Subcutaneous abdominal adipose tissue (tissue), 5 donors: ENCODE results near the gene ARL6.
"Not testable (repeated sequence)": the region's sequence is repeated elsewhere in the genome, so short reads cannot be mapped to it uniquely, and the experiment has no call there.

Experiments
- H3K27ac ChIP-seq: one replicate; pipeline ENCODE4 v1.7.0; 2013; ENCODE audit warnings: low read depth, mild to moderate bottlenecking, inconsistent platforms, low read length, moderate library complexity
- H3K27me3 ChIP-seq, 5 donors: one replicate each; pipeline ENCODE4 v1.7.0; 2013; ENCODE audit warnings: low read length in 5 of 5, inconsistent platforms in 1 of 5; ENCODE audit not compliant: control insufficient read depth in 5 of 5, insufficient read depth in 4 of 5
- H3K36me3 ChIP-seq, 5 donors: one replicate each; pipeline ENCODE4 v1.7.0; 2013; ENCODE audit warnings: low read length in 5 of 5; ENCODE audit not compliant: control insufficient read depth in 5 of 5, insufficient read depth in 5 of 5
- H3K4me1 ChIP-seq, 5 donors: one replicate each; pipeline ENCODE4 v1.7.0; 2013; ENCODE audit warnings: low read length in 5 of 5, mild to moderate bottlenecking in 3 of 5, moderate library complexity in 1 of 5; ENCODE audit not compliant: control insufficient read depth in 5 of 5, insufficient read depth in 5 of 5
- H3K4me3 ChIP-seq, 5 donors: one replicate each; pipeline ENCODE4 v1.7.0; 2013; ENCODE audit warnings: low read length in 5 of 5, low read depth in 1 of 5
- H3K9ac ChIP-seq, 5 donors: one replicate each; pipeline ENCODE4 v1.7.0; 2013; ENCODE audit warnings: low read length in 5 of 5, mild to moderate bottlenecking in 4 of 5, moderate library complexity in 3 of 5
- H3K9me3 ChIP-seq, 5 donors: one replicate each; pipeline ENCODE4 v1.7.0; 2013; ENCODE audit warnings: low read length in 5 of 5; ENCODE audit not compliant: control insufficient read depth in 5 of 5
- donor health status: healthy.
- donor health status: healthy.
- donor health status: healthy.
- donor health status: healthy.
- donor health status: healthy.

ARL6 gene

DNA sequence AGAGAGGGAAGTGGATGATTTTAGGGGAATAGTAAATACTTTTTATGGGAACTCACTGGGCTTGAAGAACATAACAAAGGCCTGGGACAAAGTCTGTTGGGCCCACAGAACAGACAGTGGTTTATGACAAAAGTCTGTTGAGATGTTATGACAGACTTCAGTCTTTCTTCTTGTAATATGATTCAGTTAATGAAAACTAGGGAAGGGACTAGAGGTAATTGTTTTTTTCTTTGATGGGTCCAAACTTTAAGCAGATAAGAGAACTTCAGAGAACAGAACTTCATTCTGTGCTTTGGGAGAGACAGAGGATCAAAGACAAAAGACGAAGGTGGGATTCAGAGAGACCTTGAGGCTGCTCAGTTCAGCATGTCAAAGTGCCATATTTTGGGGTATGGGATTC is 66.6 kb downstream of the ARL6 start:
- H3K27ac ChIP-seq = no peak overlapping the region
- H3K4me3 ChIP-seq = no peak overlapping the region
- H3K9ac ChIP-seq = no peak overlapping the region
- H3K27me3 ChIP-seq = no peaks in the 10 kb centered on the region
- H3K9me3 ChIP-seq = no peaks in the 10 kb centered on the region
- no peaks in the 10 kb centered on the region for H3K36me3 ChIP-seq
- H3K4me1 ChIP-seq = peaks cover 0 to 20% (median 12%) of the 10 kb centered on the region in 5 donors

GRCh38 chr3:97833184-97833583 is 68.6 kb downstream of the ARL6 start:
- peaks cover 0 to 13% (median 8%) of the 10 kb centered on the region in 5 donors for H3K4me1 ChIP-seq
- H3K27ac ChIP-seq, H3K27me3 ChIP-seq, H3K9me3 ChIP-seq, H3K4me3 ChIP-seq, H3K36me3 ChIP-seq, H3K9ac ChIP-seq: not testable (repeated sequence)

- H3K4me1 ChIP-seq = peaks cover 0 to 16% (median 8%) of the 10 kb centered on the region in 5 donors
- H3K27ac ChIP-seq = no peak overlapping the region
- no peak overlapping the region for H3K9ac ChIP-seq
- no peaks in the 10 kb centered on the region for H3K9me3 ChIP-seq
- no peaks in the 10 kb centered on the region for H3K27me3 ChIP-seq
- H3K36me3 ChIP-seq = no peaks in the 10 kb centered on the region
- no peak overlapping the region for H3K4me3 ChIP-seq
These were observed 71.2 kb downstream of the ARL6 start for GRCh38 chr3:97835761-97836160.

DNA sequence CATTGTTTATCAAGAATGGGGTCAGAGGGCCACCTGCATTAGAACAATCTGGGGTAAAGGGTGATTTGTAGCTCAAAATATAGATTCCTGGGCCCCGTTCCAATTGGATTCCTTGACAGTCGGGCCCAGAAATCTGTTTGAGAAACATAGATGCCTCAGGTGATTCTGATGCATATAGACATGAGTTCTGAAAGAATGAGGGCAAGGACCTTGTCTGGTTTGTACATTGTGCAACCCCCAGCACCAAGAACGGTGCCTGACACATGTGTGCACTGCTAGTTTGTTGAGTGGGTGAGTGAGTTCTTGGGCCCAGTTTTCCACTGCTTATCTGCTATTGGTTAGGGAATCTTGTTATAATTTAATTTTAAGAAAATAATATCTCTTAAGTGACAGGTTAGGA is 73.8 kb downstream of the ARL6 start:
- Histone ChIP-seq H3K9ac (no peak overlapping the region), H3K27me3 (no peaks in the 10 kb centered on the region), H3K27ac (no peak overlapping the region), H3K4me3 (no peak overlapping the region), H3K36me3 (peaks cover 0 to 2% (median 0%) of the 10 kb centered on the region in 5 donors), H3K4me1 (peaks cover 0 to 22% (median 13%) of the 10 kb centered on the region in 5 donors), H3K9me3 (no peaks in the 10 kb centered on the region)

- H3K4me1 ChIP-seq = peaks cover 0 to 22% (median 13%) of the 10 kb centered on the region in 5 donors
- H3K9me3 ChIP-seq = no peaks in the 10 kb centered on the region
- H3K27ac ChIP-seq = no peak overlapping the region
- no peaks in the 10 kb centered on the region for H3K27me3 ChIP-seq
- H3K36me3 ChIP-seq = peaks cover 0 to 2% (median 0%) of the 10 kb centered on the region in 5 donors
- H3K4me3 ChIP-seq = no peak overlapping the region
- no peak overlapping the region for H3K9ac ChIP-seq
These were observed 75.4 kb downstream of the ARL6 start for GRCh38 chr3:97839944-97840343.

DNA sequence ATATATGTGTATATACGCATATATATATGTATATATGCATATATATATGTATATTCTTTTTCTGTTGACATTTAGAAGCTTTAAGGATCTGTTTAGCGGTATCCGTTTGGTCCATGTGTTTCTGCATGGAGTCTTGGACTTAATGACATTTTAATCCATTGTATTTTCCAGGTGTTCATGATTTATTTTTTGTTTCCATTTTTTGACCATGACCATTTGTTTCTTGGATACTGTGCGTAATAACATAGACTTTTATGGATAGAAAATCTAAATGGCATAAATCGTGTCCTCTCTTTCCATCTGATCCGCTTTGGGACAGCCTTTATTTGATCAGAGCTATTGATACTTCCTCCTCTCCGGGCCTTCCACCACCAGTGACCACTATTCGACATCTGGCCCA is 76.7 kb downstream of the ARL6 start:
- H3K4me3 ChIP-seq = no peak overlapping the region
- no peak overlapping the region for H3K9ac ChIP-seq
- H3K4me1 ChIP-seq = peaks cover 0 to 22% (median 13%) of the 10 kb centered on the region in 5 donors
- no peak overlapping the region for H3K27ac ChIP-seq
- peaks cover 0 to 5% (median 2%) of the 10 kb centered on the region in 5 donors for H3K36me3 ChIP-seq
- no peaks in the 10 kb centered on the region for H3K27me3 ChIP-seq
- H3K9me3 ChIP-seq = no peaks in the 10 kb centered on the region

DNA sequence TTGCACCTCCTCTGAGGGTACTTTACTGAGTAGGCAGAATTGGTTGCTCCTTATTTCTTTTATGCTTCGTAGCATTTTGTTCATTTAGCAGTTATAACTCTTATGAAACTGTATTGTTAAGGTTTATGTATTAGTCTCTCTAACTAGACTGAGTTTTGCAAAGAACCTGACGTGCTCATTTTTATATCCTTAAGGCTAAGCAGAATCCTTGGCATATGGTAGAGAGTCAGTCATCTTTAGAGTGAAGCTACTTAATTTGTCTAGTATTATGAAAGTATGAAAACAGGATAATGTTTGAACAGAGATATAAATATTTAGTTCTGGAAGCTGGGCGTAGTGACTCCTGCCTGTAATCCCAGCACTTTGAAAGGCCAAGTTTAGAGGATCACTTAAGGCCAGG is 77.4 kb downstream of the ARL6 start:
- no peak overlapping the region for H3K27ac ChIP-seq
- H3K9me3 ChIP-seq = no peaks in the 10 kb centered on the region
- H3K4me3 ChIP-seq = no peak overlapping the region

GRCh38 chr3:97848779-97849178 is 84.2 kb downstream of the ARL6 start:
- no peak overlapping the region for H3K4me3 ChIP-seq
- no peak overlapping the region for H3K9ac ChIP-seq
- H3K9me3 ChIP-seq = peaks cover 0 to 6% (median 3%) of the 10 kb centered on the region in 5 donors
- no peak overlapping the region for H3K27ac ChIP-seq
- H3K27me3 ChIP-seq = no peaks in the 10 kb centered on the region
- H3K4me1 ChIP-seq = no peaks in the 10 kb centered on the region
- H3K36me3 ChIP-seq = peaks cover 5 to 18% (median 10%) of the 10 kb centered on the region in 5 donors

More for the DNA sequence above, 77.4 kb downstream of the ARL6 start:
- Histone ChIP-seq H3K27me3 (no peaks in the 10 kb centered on the region), H3K36me3 (peaks cover 0 to 8% (median 4%) of the 10 kb centered on the region in 5 donors), H3K4me1 (peaks cover 0 to 22% (median 13%) of the 10 kb centered on the region in 5 donors), H3K9ac (no peak overlapping the region)
